Spinal cord (tissue), 10 donors: ENCODE data around the gene CTIF. TPM values are rescaled to one million over a fixed set of nuclear protein-coding genes. Genes with fewer than 3 reads are reported as not detected.

Experiments
- DNase-seq, 6 donors: peaks; one replicate each; pipeline versions ENCODE4 v3.0.0 to v3.0.0-alpha.2; 2013 to 2015; ENCODE audit warnings: low spot score in 6 of 6, low read depth in 4 of 6
- H3K27ac ChIP-seq: one replicate; pipeline ENCODE4 v1.5.1; 2013; ENCODE audit warnings: low read depth, low read length, control low read depth
- H3K27me3 ChIP-seq: one replicate; pipeline ENCODE4 v1.6.1; 2013; ENCODE audit warnings: low read length; ENCODE audit not compliant: control insufficient read depth, insufficient read depth
- H3K36me3 ChIP-seq: one replicate; pipeline ENCODE4 v1.6.1; 2013; ENCODE audit warnings: low read length; ENCODE audit not compliant: control insufficient read depth, insufficient read depth
- H3K4me1 ChIP-seq: one replicate; pipeline ENCODE4 v1.6.1; 2013; ENCODE audit warnings: low read length; ENCODE audit not compliant: control insufficient read depth, insufficient read depth
- H3K4me3 ChIP-seq: one replicate; pipeline ENCODE4 v1.5.1; 2013; ENCODE audit warnings: low read depth, low read length, control low read depth
- H3K9me3 ChIP-seq: one replicate; pipeline ENCODE4 v1.6.1; 2013; ENCODE audit warnings: low read length; ENCODE audit not compliant: control insufficient read depth, insufficient read depth
- WGBS: methylation state at CpG from one replicate; pipeline ENCODE4 v1.1.5; 2013; ENCODE audit warnings: missing lambda C conversion rate; ENCODE audit not compliant: insufficient coverage; 5-methylcytosine and 5-hydroxymethylcytosine counted together
- polyA plus RNA-seq, 2 donors: library from polyadenylated mRNA; unstranded; fragments of 120-200 nt; gene quantifications; one replicate each; pipeline ENCODE4 v1.2.1, GENCODE V29; 2013; ENCODE audit not compliant: insufficient read length in 2 of 2
- total RNA-seq, 2 donors: library from RNA; depleted of rRNA in 1 of 2; stranded (reverse); fragments of 120-200 nt in 1 of 2; fragments of >200 nt in 1 of 2; gene quantifications; one replicate each; pipeline versions ENCODE4 v1.2.3 to v1.2.4, GENCODE V29; 2013 to 2014
- donor health status: healthy.

CTIF gene
- total and polyA plus RNA-seq, 4 donors: 32.5 to 106 (median 72.6) TPM

- no peaks in the 10 kb centered on the region for H3K9me3 ChIP-seq
- peak in 2 of 6 donors; percentile 60 to 91 for DNase-seq
- no peaks in the 10 kb centered on the region for H3K27me3 ChIP-seq
- no peak overlapping the region for H3K4me3 ChIP-seq
- WGBS: 33% methylated on average over 3 of the region's 3 CpGs
- H3K4me1 ChIP-seq: peaks cover 49% of the 10 kb centered on the region
- no peak overlapping the region for H3K27ac ChIP-seq
- H3K36me3 ChIP-seq: no peaks in the 10 kb centered on the region
These were observed 117.8 kb downstream of the CTIF start for GRCh38 chr18:48656582-48656981.

- Histone ChIP-seq H3K4me1 (peaks cover 58% of the 10 kb centered on the region), H3K27me3 (no peaks in the 10 kb centered on the region), H3K4me3 (no peak overlapping the region), H3K27ac (no peak overlapping the region), H3K36me3 (no peaks in the 10 kb centered on the region), H3K9me3 (no peaks in the 10 kb centered on the region)
- 46% methylated on average over 4 of the region's 9 CpGs for WGBS
- DNase-seq: peak in 2 of 6 donors; percentile 44 to 83
These were observed 118.8 kb downstream of the CTIF start for GRCh38 chr18:48657447-48658120.

- no peaks in the 10 kb centered on the region for H3K9me3 ChIP-seq
- peaks cover 63% of the 10 kb centered on the region for H3K4me1 ChIP-seq
- H3K27ac ChIP-seq: no peak overlapping the region
- no peak overlapping the region for H3K4me3 ChIP-seq
- DNase-seq: no peak
- 68% methylated on average over 4 of the region's 5 CpGs for WGBS
- no peaks in the 10 kb centered on the region for H3K27me3 ChIP-seq
- peaks cover 3% of the 10 kb centered on the region for H3K36me3 ChIP-seq
These were observed 119.9 kb downstream of the CTIF start for GRCh38 chr18:48658721-48659120.

- H3K4me1 ChIP-seq: peaks cover 69% of the 10 kb centered on the region
- WGBS: 87% methylated on average over 18 of the region's 19 CpGs
- H3K27ac ChIP-seq: no peak overlapping the region
- peaks cover 10% of the 10 kb centered on the region for H3K36me3 ChIP-seq
- no peaks in the 10 kb centered on the region for H3K27me3 ChIP-seq
- DNase-seq: no peak
- H3K4me3 ChIP-seq: no peak overlapping the region
- no peaks in the 10 kb centered on the region for H3K9me3 ChIP-seq
These were observed 120.6 kb downstream of the CTIF start for GRCh38 chr18:48659188-48660009.

- WGBS: 64% methylated on average over 7 of the region's 7 CpGs
- H3K4me3 ChIP-seq: no peak overlapping the region
- no peaks in the 10 kb centered on the region for H3K9me3 ChIP-seq
- H3K36me3 ChIP-seq: peaks cover 19% of the 10 kb centered on the region
- peak in 1 of 6 donors; percentile 46 for DNase-seq
- peaks cover 66% of the 10 kb centered on the region for H3K4me1 ChIP-seq
- no peak overlapping the region for H3K27ac ChIP-seq
- H3K27me3 ChIP-seq: no peaks in the 10 kb centered on the region
These were observed 121.8 kb downstream of the CTIF start for GRCh38 chr18:48660346-48661228.

- no peaks in the 10 kb centered on the region for H3K27me3 ChIP-seq
- H3K36me3 ChIP-seq: peaks cover 19% of the 10 kb centered on the region
- 74% methylated on average over 7 of the region's 7 CpGs for WGBS
- no peak for DNase-seq
- peaks cover 58% of the 10 kb centered on the region for H3K4me1 ChIP-seq
- no peak overlapping the region for H3K4me3 ChIP-seq
- H3K27ac ChIP-seq: no peak overlapping the region
- no peaks in the 10 kb centered on the region for H3K9me3 ChIP-seq
These were observed 122.6 kb downstream of the CTIF start for GRCh38 chr18:48661421-48661820.

- no peaks in the 10 kb centered on the region for H3K27me3 ChIP-seq
- 73% methylated on average over 8 of the region's 9 CpGs for WGBS
- H3K36me3 ChIP-seq: peaks cover 22% of the 10 kb centered on the region
- peaks cover 54% of the 10 kb centered on the region for H3K4me1 ChIP-seq
- DNase-seq: no peak
- no peak overlapping the region for H3K4me3 ChIP-seq
- no peaks in the 10 kb centered on the region for H3K9me3 ChIP-seq
- no peak overlapping the region for H3K27ac ChIP-seq
These were observed 123.3 kb downstream of the CTIF start for GRCh38 chr18:48662011-48662661.

- DNase-seq: no peak
- Histone ChIP-seq H3K4me3 (no peak overlapping the region), H3K4me1 (peaks cover 58% of the 10 kb centered on the region), H3K27me3 (no peaks in the 10 kb centered on the region), H3K27ac (no peak overlapping the region), H3K36me3 (peaks cover 28% of the 10 kb centered on the region), H3K9me3 (no peaks in the 10 kb centered on the region)
- WGBS: 87% methylated on average over 10 of the region's 14 CpGs
These were observed 124.5 kb downstream of the CTIF start for GRCh38 chr18:48663096-48663930.
